ENCODE results near the gene DBH. TPM values are rescaled to one million over a fixed set of nuclear protein-coding genes. Genes with fewer than 3 reads are reported as not detected.

DBH gene
- total RNA-seq, 1 donor from 2014 or later: not detected

- H3K4me3 ChIP-seq (ENCODE audit: low read depth, low read length): no peak overlapping the region
- TF ChIP-seq CTCF (conservative IDR thresholded peaks at IDR 0.05; ENCODE audit: low read depth, low read length): no peak
- DNase-seq (ENCODE audit: low read depth): no peak
Observed at GRCh38 chr9:133686642-133687575, 50.7 kb downstream of the DBH start.

- H3K4me3 ChIP-seq (ENCODE audit: low read depth, low read length): no peak overlapping the region
- TF ChIP-seq CTCF (conservative IDR thresholded peaks at IDR 0.05; ENCODE audit: low read depth, low read length): no peak
- no peak for DNase-seq (ENCODE audit: low read depth)
Observed at GRCh38 chr9:133687856-133688761, 51.9 kb downstream of the DBH start.

GRCh38 chr9:133689151-133689763 is 53.1 kb downstream of the DBH start:
- no peak for TF ChIP-seq CTCF (conservative IDR thresholded peaks at IDR 0.05; ENCODE audit: low read depth, low read length)
- no peak overlapping the region for H3K4me3 ChIP-seq (ENCODE audit: low read depth, low read length)
- no peak for DNase-seq (ENCODE audit: low read depth)

GRCh38 chr9:133690081-133690561 is 54.0 kb downstream of the DBH start:
- H3K4me3 ChIP-seq (ENCODE audit: low read depth, low read length): no peak overlapping the region
- DNase-seq (ENCODE audit: low read depth): no peak
- no peak for TF ChIP-seq CTCF (conservative IDR thresholded peaks at IDR 0.05; ENCODE audit: low read depth, low read length)

GRCh38 chr9:133691191-133691590 is 55.0 kb downstream of the DBH start:
- H3K4me3 ChIP-seq (ENCODE audit: low read depth, low read length): no peak overlapping the region
- no peak for DNase-seq (ENCODE audit: low read depth)
- no peak for TF ChIP-seq CTCF (conservative IDR thresholded peaks at IDR 0.05; ENCODE audit: low read depth, low read length)

- no peak for TF ChIP-seq CTCF (conservative IDR thresholded peaks at IDR 0.05; ENCODE audit: low read depth, low read length)
- DNase-seq (ENCODE audit: low read depth): no peak
- H3K4me3 ChIP-seq (ENCODE audit: low read depth, low read length): no peak overlapping the region
Observed at GRCh38 chr9:133691626-133692363, 55.6 kb downstream of the DBH start.
